GM12878 (cell line): ENCODE data around the gene MYL12B. TPM values are rescaled to one million over a fixed set of nuclear protein-coding genes. Genes with fewer than 3 reads are reported as not detected.

Experiments used
- BMI1 ChIP-seq: fragments of 450-650 bp; IDR thresholded peaks from 2 replicates; pipeline ENCODE4 v1.6.1; 2016; ENCODE audit warnings: mild to moderate bottlenecking, moderate library complexity, borderline replicate concordance
- KAT2A ChIP-seq: conservative IDR thresholded peaks from 2 replicates; pipeline ENCODE4 v1.6.1; 2011; ENCODE audit warnings: low read depth, low read length; ENCODE audit not compliant: control insufficient read depth
- PAX8 ChIP-seq: fragments of 450-650 bp; IDR thresholded peaks from 2 replicates; pipeline ENCODE4 v1.6.1; 2017; ENCODE audit warnings: mild to moderate bottlenecking, moderate library complexity
- SRF ChIP-seq, 2 experiments: IDR thresholded peaks; 2 replicates each; pipeline ENCODE4 v1.6.1; 2011; ENCODE audit warnings: low read depth in 2 of 2, low read length in 2 of 2, mild to moderate bottlenecking in 1 of 2, moderate library complexity in 1 of 2
- TCF12 ChIP-seq: IDR thresholded peaks from 2 replicates; pipeline ENCODE4 v1.6.1; 2011; ENCODE audit warnings: low read depth, mild to moderate bottlenecking, low read length
- TCF7 ChIP-seq: IDR thresholded peaks from 2 replicates; pipeline ENCODE4 v1.6.1; 2014; ENCODE audit warnings: antibody characterized with exemption, borderline replicate concordance
- ZNF217 ChIP-seq: fragments of 450-650 bp; IDR thresholded peaks from 2 replicates; pipeline ENCODE4 v1.6.1; 2017; ENCODE audit warnings: antibody characterized with exemption, mild to moderate bottlenecking
- polyA plus RNA-seq, 11 experiments: library from polyadenylated mRNA; depleted of rRNA in 4 of 11; unstranded in 6 of 11; stranded (reverse) in 5 of 11; fragments of >200 nt; fragmentation: Nextera tagmentation in 4 of 11; fragmentation: Illumina TruSeq in 1 of 11; extraction: Ambion mirVana in 4 of 11; extraction: Trizol in 1 of 11; gene quantifications; 1 replicate in 1 of 11; 2 replicates in 10 of 11; pipeline versions ENCODE4 v1.2.1 to v1.2.3, GENCODE V29; 2011 to 2016; ENCODE audit warnings: inconsistent platforms in 2 of 11, missing spikeins in 2 of 11, low read depth in 1 of 11
- total RNA-seq, 4 experiments: library from RNA; depleted of rRNA in 3 of 4; stranded (reverse); fragments of >200 nt in 3 of 4; fragmentation: Illumina TruSeq in 1 of 4; extraction: Trizol in 1 of 4; gene quantifications; 2 replicates each; pipeline versions ENCODE4 v1.2.1 to v1.2.3, GENCODE V29; 2013 to 2021
- TF ChIP-seq, protein P1 (sequence below): fragments of 450-650 bp; IDR thresholded peaks from 2 replicates; pipeline ENCODE4 v1.6.1; 2017; ENCODE audit warnings: low read depth, mild to moderate bottlenecking, moderate library complexity
- TF ChIP-seq, protein P2 (sequence below): IDR thresholded peaks from 2 replicates; pipeline ENCODE4 v1.6.1; 2011; ENCODE audit warnings: low read depth, mild to moderate bottlenecking, low read length, moderate library complexity, borderline replicate concordance; ENCODE audit errors: extremely low read depth
- TF ChIP-seq, protein P3 (sequence below): fragments of 450-650 bp; IDR thresholded peaks from 2 replicates; pipeline ENCODE4 v1.6.1; 2016; ENCODE audit warnings: mild to moderate bottlenecking
- TF ChIP-seq, protein P4 (sequence below): IDR thresholded peaks from 2 replicates; pipeline ENCODE4 v1.6.1; 2012; ENCODE audit warnings: low read length, inconsistent platforms
- TF ChIP-seq, protein P5 (sequence below): fragments of 450-650 bp; formaldehyde crosslinking; IDR thresholded peaks from 2 replicates; pipeline ENCODE4 v1.5.0; 2022; ENCODE audit warnings: mild to moderate bottlenecking, missing genetic modification characterization
- TF ChIP-seq, protein P6 (sequence below): fragments of 450-650 bp; IDR thresholded peaks from 2 replicates; pipeline ENCODE4 v1.6.1; 2017; ENCODE audit warnings: antibody characterized with exemption, mild to moderate bottlenecking, moderate library complexity
- TF ChIP-seq, protein P7 (sequence below): IDR thresholded peaks from 2 replicates; pipeline ENCODE4 v1.6.1; 2011; ENCODE audit warnings: mild to moderate bottlenecking, low read depth, low read length, moderate library complexity; ENCODE audit not compliant: insufficient replicate concordance
- TF ChIP-seq, protein P8 (sequence below): fragments of 450-650 bp; conservative IDR thresholded peaks from 2 replicates; pipeline ENCODE4 v1.6.1; 2017; ENCODE audit warnings: mild to moderate bottlenecking, moderate library complexity

Gene MYL12B
- total and polyA plus RNA-seq, 10 of the 15 experiments (the other 5 are each of a cell fraction or from before 2014, with no cell fraction given) = 179 to 739 (median 400) TPM

DNA sequence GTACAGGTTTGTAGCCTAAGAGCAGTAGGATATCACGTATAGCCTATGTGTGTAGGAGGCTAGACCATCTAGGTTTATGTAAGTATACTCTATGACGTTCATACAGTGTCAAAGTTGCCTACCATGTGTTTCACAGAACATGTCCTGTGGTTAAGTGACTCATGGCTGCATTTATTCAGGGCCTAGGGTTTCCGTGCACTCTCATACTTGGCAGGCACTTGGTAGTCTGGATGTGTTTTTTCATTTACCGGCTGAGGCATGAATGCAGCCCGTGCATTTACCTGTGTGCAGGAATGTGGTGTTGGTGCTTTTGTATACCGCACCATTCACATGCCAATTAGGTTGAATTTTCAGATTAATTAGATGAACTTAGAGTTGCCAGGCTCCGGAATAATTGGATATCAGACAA is 43.4 kb downstream of the MYL12B start (continued):
- TF ChIP-seq ZNF217 = no peak
- TF ChIP-seq, protein P1, sequence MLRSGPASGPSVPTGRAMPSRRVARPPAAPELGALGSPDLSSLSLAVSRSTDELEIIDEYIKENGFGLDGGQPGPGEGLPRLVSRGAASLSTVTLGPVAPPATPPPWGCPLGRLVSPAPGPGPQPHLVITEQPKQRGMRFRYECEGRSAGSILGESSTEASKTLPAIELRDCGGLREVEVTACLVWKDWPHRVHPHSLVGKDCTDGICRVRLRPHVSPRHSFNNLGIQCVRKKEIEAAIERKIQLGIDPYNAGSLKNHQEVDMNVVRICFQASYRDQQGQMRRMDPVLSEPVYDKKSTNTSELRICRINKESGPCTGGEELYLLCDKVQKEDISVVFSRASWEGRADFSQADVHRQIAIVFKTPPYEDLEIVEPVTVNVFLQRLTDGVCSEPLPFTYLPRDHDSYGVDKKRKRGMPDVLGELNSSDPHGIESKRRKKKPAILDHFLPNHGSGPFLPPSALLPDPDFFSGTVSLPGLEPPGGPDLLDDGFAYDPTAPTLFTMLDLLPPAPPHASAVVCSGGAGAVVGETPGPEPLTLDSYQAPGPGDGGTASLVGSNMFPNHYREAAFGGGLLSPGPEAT = no peak
- no peak for TF ChIP-seq SRF (IDR thresholded peaks at IDR 0.05; ENCODE audit: low read depth in 2 of 2, low read length in 2 of 2)
- TF ChIP-seq, protein P2, sequence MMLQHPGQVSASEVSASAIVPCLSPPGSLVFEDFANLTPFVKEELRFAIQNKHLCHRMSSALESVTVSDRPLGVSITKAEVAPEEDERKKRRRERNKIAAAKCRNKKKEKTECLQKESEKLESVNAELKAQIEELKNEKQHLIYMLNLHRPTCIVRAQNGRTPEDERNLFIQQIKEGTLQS = no peak
- no peak for TF ChIP-seq TCF12
- TF ChIP-seq, protein P3, sequence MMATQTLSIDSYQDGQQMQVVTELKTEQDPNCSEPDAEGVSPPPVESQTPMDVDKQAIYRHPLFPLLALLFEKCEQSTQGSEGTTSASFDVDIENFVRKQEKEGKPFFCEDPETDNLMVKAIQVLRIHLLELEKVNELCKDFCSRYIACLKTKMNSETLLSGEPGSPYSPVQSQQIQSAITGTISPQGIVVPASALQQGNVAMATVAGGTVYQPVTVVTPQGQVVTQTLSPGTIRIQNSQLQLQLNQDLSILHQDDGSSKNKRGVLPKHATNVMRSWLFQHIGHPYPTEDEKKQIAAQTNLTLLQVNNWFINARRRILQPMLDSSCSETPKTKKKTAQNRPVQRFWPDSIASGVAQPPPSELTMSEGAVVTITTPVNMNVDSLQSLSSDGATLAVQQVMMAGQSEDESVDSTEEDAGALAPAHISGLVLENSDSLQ = no peak
- TF ChIP-seq, protein P4, sequence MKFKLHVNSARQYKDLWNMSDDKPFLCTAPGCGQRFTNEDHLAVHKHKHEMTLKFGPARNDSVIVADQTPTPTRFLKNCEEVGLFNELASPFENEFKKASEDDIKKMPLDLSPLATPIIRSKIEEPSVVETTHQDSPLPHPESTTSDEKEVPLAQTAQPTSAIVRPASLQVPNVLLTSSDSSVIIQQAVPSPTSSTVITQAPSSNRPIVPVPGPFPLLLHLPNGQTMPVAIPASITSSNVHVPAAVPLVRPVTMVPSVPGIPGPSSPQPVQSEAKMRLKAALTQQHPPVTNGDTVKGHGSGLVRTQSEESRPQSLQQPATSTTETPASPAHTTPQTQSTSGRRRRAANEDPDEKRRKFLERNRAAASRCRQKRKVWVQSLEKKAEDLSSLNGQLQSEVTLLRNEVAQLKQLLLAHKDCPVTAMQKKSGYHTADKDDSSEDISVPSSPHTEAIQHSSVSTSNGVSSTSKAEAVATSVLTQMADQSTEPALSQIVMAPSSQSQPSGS = no peak
- no peak for TF ChIP-seq TCF7
- TF ChIP-seq, protein P5, sequence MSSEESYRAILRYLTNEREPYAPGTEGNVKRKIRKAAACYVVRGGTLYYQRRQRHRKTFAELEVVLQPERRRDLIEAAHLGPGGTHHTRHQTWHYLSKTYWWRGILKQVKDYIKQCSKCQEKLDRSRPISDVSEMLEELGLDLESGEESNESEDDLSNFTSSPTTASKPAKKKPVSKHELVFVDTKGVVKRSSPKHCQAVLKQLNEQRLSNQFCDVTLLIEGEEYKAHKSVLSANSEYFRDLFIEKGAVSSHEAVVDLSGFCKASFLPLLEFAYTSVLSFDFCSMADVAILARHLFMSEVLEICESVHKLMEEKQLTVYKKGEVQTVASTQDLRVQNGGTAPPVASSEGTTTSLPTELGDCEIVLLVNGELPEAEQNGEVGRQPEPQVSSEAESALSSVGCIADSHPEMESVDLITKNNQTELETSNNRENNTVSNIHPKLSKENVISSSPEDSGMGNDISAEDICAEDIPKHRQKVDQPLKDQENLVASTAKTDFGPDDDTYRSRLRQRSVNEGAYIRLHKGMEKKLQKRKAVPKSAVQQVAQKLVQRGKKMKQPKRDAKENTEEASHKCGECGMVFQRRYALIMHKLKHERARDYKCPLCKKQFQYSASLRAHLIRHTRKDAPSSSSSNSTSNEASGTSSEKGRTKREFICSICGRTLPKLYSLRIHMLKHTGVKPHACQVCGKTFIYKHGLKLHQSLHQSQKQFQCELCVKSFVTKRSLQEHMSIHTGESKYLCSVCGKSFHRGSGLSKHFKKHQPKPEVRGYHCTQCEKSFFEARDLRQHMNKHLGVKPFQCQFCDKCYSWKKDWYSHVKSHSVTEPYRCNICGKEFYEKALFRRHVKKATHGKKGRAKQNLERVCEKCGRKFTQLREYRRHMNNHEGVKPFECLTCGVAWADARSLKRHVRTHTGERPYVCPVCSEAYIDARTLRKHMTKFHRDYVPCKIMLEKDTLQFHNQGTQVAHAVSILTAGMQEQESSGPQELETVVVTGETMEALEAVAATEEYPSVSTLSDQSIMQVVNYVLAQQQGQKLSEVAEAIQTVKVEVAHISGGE (CRISPR knock-in tag) = no peak
- no peak for TF ChIP-seq BMI1
- TF ChIP-seq PAX8 = no peak
- TF ChIP-seq, protein P6, sequence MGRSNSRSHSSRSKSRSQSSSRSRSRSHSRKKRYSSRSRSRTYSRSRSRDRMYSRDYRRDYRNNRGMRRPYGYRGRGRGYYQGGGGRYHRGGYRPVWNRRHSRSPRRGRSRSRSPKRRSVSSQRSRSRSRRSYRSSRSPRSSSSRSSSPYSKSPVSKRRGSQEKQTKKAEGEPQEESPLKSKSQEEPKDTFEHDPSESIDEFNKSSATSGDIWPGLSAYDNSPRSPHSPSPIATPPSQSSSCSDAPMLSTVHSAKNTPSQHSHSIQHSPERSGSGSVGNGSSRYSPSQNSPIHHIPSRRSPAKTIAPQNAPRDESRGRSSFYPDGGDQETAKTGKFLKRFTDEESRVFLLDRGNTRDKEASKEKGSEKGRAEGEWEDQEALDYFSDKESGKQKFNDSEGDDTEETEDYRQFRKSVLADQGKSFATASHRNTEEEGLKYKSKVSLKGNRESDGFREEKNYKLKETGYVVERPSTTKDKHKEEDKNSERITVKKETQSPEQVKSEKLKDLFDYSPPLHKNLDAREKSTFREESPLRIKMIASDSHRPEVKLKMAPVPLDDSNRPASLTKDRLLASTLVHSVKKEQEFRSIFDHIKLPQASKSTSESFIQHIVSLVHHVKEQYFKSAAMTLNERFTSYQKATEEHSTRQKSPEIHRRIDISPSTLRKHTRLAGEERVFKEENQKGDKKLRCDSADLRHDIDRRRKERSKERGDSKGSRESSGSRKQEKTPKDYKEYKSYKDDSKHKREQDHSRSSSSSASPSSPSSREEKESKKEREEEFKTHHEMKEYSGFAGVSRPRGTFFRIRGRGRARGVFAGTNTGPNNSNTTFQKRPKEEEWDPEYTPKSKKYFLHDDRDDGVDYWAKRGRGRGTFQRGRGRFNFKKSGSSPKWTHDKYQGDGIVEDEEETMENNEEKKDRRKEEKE = no peak
- TF ChIP-seq, protein P7, sequence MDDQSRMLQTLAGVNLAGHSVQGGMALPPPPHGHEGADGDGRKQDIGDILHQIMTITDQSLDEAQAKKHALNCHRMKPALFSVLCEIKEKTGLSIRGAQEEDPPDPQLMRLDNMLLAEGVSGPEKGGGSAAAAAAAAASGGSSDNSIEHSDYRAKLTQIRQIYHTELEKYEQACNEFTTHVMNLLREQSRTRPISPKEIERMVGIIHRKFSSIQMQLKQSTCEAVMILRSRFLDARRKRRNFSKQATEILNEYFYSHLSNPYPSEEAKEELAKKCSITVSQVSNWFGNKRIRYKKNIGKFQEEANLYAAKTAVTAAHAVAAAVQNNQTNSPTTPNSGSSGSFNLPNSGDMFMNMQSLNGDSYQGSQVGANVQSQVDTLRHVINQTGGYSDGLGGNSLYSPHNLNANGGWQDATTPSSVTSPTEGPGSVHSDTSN = no peak
- no peak for TF ChIP-seq KAT2A
- TF ChIP-seq, protein P8, sequence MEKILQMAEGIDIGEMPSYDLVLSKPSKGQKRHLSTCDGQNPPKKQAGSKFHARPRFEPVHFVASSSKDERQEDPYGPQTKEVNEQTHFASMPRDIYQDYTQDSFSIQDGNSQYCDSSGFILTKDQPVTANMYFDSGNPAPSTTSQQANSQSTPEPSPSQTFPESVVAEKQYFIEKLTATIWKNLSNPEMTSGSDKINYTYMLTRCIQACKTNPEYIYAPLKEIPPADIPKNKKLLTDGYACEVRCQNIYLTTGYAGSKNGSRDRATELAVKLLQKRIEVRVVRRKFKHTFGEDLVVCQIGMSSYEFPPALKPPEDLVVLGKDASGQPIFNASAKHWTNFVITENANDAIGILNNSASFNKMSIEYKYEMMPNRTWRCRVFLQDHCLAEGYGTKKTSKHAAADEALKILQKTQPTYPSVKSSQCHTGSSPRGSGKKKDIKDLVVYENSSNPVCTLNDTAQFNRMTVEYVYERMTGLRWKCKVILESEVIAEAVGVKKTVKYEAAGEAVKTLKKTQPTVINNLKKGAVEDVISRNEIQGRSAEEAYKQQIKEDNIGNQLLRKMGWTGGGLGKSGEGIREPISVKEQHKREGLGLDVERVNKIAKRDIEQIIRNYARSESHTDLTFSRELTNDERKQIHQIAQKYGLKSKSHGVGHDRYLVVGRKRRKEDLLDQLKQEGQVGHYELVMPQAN = no peak
